Activated CD8-positive, alpha-beta T cell treated with anti-CD3 and anti-CD28 coated beads for 36 hours (primary cell): Measurements from ENCODE around the gene TMEM131. TPM values are rescaled to one million over a fixed set of nuclear protein-coding genes. Genes with fewer than 3 reads are reported as not detected.

Experiments
- ATAC-seq: fragments of 200-7000 bp; cut with Tn5 transposase; one replicate; pipeline ENCODE4 v1.10.0; 2021; ENCODE audit warnings: mild to moderate bottlenecking, moderate library complexity
- CTCF ChIA-PET: fragments of 350-600 bp; sonication (Branson Sonifier 250); formaldehyde crosslinking; loops from one replicate; lab custom pipeline; 2021; ENCODE audit warnings: antibody characterized with exemption; lab: Charles Lee
- POLR2A ChIA-PET: fragments of 350-600 bp; sonication (Branson Sonifier 250); formaldehyde crosslinking; loops from one replicate; lab custom pipeline; 2021; ENCODE audit warnings: antibody characterized with exemption; lab: Charles Lee
- DNase-seq: peaks from one replicate; pipeline ENCODE4 v3.0.0-alpha.2; 2020
- H3K27ac Mint-ChIP-seq: one replicate; pipeline ENCODE4 v1.8.0; 2021; ENCODE audit warnings: mild to moderate bottlenecking, mixed read lengths
- H3K27me3 Mint-ChIP-seq: one replicate; pipeline ENCODE4 v1.8.0; 2021; ENCODE audit warnings: mixed read lengths
- H3K36me3 Mint-ChIP-seq: one replicate; pipeline ENCODE4 v1.8.0; 2021; ENCODE audit warnings: low read depth, mixed read lengths
- H3K4me1 Mint-ChIP-seq: one replicate; pipeline ENCODE4 v1.8.0; 2021; ENCODE audit warnings: low read depth, mixed read lengths
- H3K4me3 Mint-ChIP-seq: one replicate; pipeline ENCODE4 v1.8.0; 2021; ENCODE audit warnings: mild to moderate bottlenecking, moderate library complexity, mixed read lengths
- H3K9me3 Mint-ChIP-seq: one replicate; pipeline ENCODE4 v1.8.0; 2021; ENCODE audit warnings: mixed read lengths
- intact Hi-C: fragments of 100-400 bp; cut with micrococcal nuclease; formaldehyde crosslinking; loops from one replicate; pipeline ENCODE4 v1.10.0; 2022
- total RNA-seq, 2 experiments: library from RNA; stranded (reverse); gene quantifications; one replicate each; pipeline ENCODE4 v1.2.3, GENCODE V29; 2021
- TF ChIP-seq, protein P1 (sequence below): fragments of 200-600 bp; IDR thresholded peaks from one replicate; pipeline ENCODE4 v1.8.0; 2022; ENCODE audit warnings: antibody characterized with exemption, mild to moderate bottlenecking

The TMEM131 gene
- total RNA-seq, 2 experiments from 2014 or later, result 24.2 to 27.4 TPM

DNA sequence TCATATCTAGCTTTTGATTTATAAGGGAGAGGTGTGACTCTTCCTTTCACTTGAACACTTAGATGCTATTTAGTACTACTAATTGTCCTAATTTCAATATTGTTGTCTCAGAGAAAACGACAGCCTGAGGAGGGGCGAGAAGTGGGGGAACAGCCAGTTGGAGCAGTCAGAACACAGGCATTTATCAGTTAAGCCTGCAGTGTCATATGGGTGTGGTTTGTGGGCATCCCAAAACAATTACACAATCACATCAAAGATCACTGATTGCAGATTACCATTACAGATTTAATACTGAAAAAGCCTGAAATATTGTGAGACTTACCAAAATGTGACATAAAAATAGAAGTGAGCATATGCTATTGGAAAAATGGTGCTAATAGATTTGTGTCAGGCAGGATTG, 15.8 kb downstream of the TMEM131 start:
- ATAC-seq, result no peak
- H3K9me3 Mint-ChIP-seq, result peaks cover 27% of the 10 kb centered on the region
- H3K4me3 Mint-ChIP-seq, result no peak overlapping the region
- H3K27ac Mint-ChIP-seq, result no peak overlapping the region
- ChIA-PET CTCF (interaction anchor here (1.0 kb wide), 1 partner anchor 16 kb away, joined by 3 read pairs; no protein-coding TSS in a partner anchor), POLR2A (no interaction called here)
- intact Hi-C loops, result no loop called here
- H3K27me3 Mint-ChIP-seq, result no peaks in the 10 kb centered on the region
- DNase-seq, result no peak
- peaks cover 44% of the 10 kb centered on the region for H3K36me3 Mint-ChIP-seq
- TF ChIP-seq, protein P1, sequence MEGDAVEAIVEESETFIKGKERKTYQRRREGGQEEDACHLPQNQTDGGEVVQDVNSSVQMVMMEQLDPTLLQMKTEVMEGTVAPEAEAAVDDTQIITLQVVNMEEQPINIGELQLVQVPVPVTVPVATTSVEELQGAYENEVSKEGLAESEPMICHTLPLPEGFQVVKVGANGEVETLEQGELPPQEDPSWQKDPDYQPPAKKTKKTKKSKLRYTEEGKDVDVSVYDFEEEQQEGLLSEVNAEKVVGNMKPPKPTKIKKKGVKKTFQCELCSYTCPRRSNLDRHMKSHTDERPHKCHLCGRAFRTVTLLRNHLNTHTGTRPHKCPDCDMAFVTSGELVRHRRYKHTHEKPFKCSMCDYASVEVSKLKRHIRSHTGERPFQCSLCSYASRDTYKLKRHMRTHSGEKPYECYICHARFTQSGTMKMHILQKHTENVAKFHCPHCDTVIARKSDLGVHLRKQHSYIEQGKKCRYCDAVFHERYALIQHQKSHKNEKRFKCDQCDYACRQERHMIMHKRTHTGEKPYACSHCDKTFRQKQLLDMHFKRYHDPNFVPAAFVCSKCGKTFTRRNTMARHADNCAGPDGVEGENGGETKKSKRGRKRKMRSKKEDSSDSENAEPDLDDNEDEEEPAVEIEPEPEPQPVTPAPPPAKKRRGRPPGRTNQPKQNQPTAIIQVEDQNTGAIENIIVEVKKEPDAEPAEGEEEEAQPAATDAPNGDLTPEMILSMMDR, result no peak
- peaks cover 19% of the 10 kb centered on the region for H3K4me1 Mint-ChIP-seq

DNA sequence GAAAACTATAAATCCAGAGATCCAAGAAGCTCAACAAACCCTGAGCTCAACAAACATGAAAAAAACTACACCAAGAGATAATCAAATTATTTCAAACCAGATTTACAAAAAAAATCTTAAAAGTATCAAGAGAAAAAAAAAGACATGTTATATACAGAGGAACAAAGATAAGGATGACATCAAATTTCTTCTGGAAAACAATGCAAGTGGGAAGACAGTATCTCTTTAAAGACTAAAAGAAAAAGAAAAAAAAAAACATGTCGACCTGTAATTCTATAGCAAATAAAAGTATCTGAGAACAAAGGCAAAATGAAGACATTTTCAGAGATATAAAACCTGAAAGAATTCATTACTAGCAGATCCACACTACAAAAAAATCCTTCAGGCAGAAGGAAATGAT, 21.3 kb downstream of the TMEM131 start:
- no peak overlapping the region for H3K4me3 Mint-ChIP-seq
- H3K4me1 Mint-ChIP-seq, result peaks cover 32% of the 10 kb centered on the region
- H3K9me3 Mint-ChIP-seq, result peaks cover 39% of the 10 kb centered on the region
- no peaks in the 10 kb centered on the region for H3K27me3 Mint-ChIP-seq
- CTCF ChIA-PET, result no interaction called here
- intact Hi-C loops, result no loop called here
- H3K27ac Mint-ChIP-seq, result no peak overlapping the region
- ATAC-seq (no peak), DNase-seq (no peak)
- POLR2A ChIA-PET, result no interaction called here
- H3K36me3 Mint-ChIP-seq, result peaks cover 30% of the 10 kb centered on the region
- TF ChIP-seq, protein P1, result no peak

DNA sequence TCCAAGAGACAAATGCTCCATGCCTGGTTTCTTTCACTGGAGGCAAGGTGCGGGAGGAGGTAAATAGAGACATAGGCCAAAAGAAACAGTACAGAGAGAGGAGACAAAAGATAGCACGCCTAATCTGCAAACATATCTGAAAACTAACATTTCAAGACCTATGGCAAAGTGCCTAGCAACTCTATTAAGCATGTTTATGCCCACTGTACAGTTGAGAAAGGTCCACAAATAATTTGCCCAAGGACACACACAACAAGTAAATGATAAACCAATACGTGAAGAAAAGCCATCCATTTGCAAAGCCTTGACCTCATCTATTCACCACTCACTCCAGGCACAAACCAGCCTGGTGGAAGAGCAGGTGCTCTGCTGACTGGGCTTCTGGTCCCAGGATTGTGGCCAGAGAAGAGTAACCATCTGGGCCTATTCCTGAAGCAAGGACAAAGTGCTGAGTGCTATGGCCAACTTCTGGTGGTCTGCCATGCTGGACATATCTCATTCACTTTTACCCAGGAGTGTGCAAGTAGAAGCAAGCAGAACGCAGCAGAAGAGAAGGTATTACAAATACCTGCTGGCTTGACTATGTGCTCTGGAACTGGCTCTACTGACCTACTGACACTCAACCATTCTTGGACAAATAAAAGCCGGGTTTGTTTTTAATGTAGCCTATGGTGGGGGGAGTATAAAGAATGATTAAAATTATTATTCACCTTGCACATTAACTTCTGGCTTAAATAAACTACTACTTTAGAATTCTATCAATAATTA, 25.3 kb downstream of the TMEM131 start:
- H3K36me3 Mint-ChIP-seq, result peaks cover 14% of the 10 kb centered on the region
- peaks cover 23% of the 10 kb centered on the region for H3K9me3 Mint-ChIP-seq
- no peak overlapping the region for H3K4me3 Mint-ChIP-seq
- TF ChIP-seq, protein P1, result no peak
- ChIA-PET CTCF (interaction anchor here (1.2 kb wide), 1 partner anchor 14 kb away, joined by 3 read pairs; no protein-coding TSS in a partner anchor), POLR2A (no interaction called here)
- no peak for DNase-seq
- no peaks in the 10 kb centered on the region for H3K27me3 Mint-ChIP-seq
- H3K27ac Mint-ChIP-seq, result no peak overlapping the region
- intact Hi-C loops, result no loop called here
- no peak for ATAC-seq
- H3K4me1 Mint-ChIP-seq, result peaks cover 52% of the 10 kb centered on the region

GRCh38 chr2:97969081-97970067, 26.4 kb downstream of the TMEM131 start:
- peaks cover 61% of the 10 kb centered on the region for H3K4me1 Mint-ChIP-seq
- no peak overlapping the region for H3K27ac Mint-ChIP-seq
- peaks cover 13% of the 10 kb centered on the region for H3K9me3 Mint-ChIP-seq
- ChIA-PET CTCF (interaction anchor here (1.6 kb wide), 1 partner anchor 9 kb away, joined by 5 read pairs; no protein-coding TSS in a partner anchor), POLR2A (interaction anchor here (0.6 to 0.7 kb wide), 2 partner anchors 317 to 335 kb away, joined by 3 read pairs; no protein-coding TSS in a partner anchor)
- DNase-seq (no peak), ATAC-seq (peak; percentile 35)
- H3K27me3 Mint-ChIP-seq, result no peaks in the 10 kb centered on the region
- intact Hi-C loops, result no loop called here
- TF ChIP-seq, protein P1, result no peak
- H3K36me3 Mint-ChIP-seq, result peaks cover 13% of the 10 kb centered on the region
- no peak overlapping the region for H3K4me3 Mint-ChIP-seq
